HepG2 (cell line): ENCODE results near the gene THAP3. TPM values are rescaled to one million over a fixed set of nuclear protein-coding genes. Genes with fewer than 3 reads are reported as not detected.

ENCODE experiments used
- FIP1L1 ChIP-seq: fragments of 200-400 bp; formaldehyde crosslinking; IDR thresholded peaks from 2 replicates; pipeline ENCODE4 v1.6.1; 2018; ENCODE audit warnings: low read depth, mild to moderate bottlenecking, low read length, moderate library complexity, borderline replicate concordance; ENCODE audit not compliant: insufficient read depth
- JDP2 ChIP-seq: sonication (generic); formaldehyde crosslinking; IDR thresholded peaks from 2 replicates; pipeline ENCODE4 v1.8.1; 2022; ENCODE audit warnings: missing genetic modification reagents, borderline replicate concordance
- MED8 ChIP-seq: sonication (generic); formaldehyde crosslinking; IDR thresholded peaks from 2 replicates; pipeline ENCODE4 v1.8.1; 2023; ENCODE audit warnings: mild to moderate bottlenecking, missing genetic modification reagents; ENCODE audit not compliant: insufficient replicate concordance
- ZBTB8A ChIP-seq: sonication (generic); formaldehyde crosslinking; IDR thresholded peaks from 2 replicates; pipeline ENCODE4 v1.4.0; 2020; ENCODE audit warnings: mild to moderate bottlenecking, low read depth, missing genetic modification reagents, borderline replicate concordance
- ZFP36L1 ChIP-seq: sonication (generic); formaldehyde crosslinking; IDR thresholded peaks from 2 replicates; pipeline ENCODE4 v1.8.0; 2022; ENCODE audit warnings: mild to moderate bottlenecking, missing genetic modification reagents, moderate library complexity
- ZNF224 ChIP-seq: sonication (generic); formaldehyde crosslinking; IDR thresholded peaks from 2 replicates; pipeline ENCODE4 v1.5.0; 2020; ENCODE audit warnings: mild to moderate bottlenecking, missing genetic modification reagents
- ZNF484 ChIP-seq: sonication (generic); formaldehyde crosslinking; IDR thresholded peaks from 2 replicates; pipeline ENCODE4 v1.5.1; 2020; ENCODE audit warnings: mild to moderate bottlenecking, low read depth, missing genetic modification reagents, borderline replicate concordance
- ZNF709 ChIP-seq: sonication (generic); formaldehyde crosslinking; IDR thresholded peaks from 2 replicates; pipeline ENCODE4 v1.5.0; 2020; ENCODE audit warnings: mild to moderate bottlenecking, missing genetic modification reagents
- ZNF737 ChIP-seq: sonication (generic); formaldehyde crosslinking; IDR thresholded peaks from 2 replicates; pipeline ENCODE4 v1.5.0; 2020; ENCODE audit warnings: missing genetic modification reagents, mild to moderate bottlenecking, borderline replicate concordance
- ZNF773 ChIP-seq: sonication (generic); formaldehyde crosslinking; IDR thresholded peaks from 2 replicates; pipeline ENCODE4 v1.4.0; 2020; ENCODE audit warnings: missing genetic modification reagents, borderline replicate concordance
- polyA plus RNA-seq, 8 experiments: library from polyadenylated mRNA; depleted of rRNA in 3 of 8; stranded (reverse) in 7 of 8; unstranded in 1 of 8; fragments of >200 nt; fragmentation: Illumina TruSeq in 4 of 8; extraction: Trizol in 4 of 8; gene quantifications; 2 replicates each; pipeline versions ENCODE4 v1.2.1 to v1.2.3, GENCODE V29; 2011 to 2016; ENCODE audit warnings: low read depth in 4 of 8, missing spikeins in 1 of 8, mixed read lengths in 1 of 8; ENCODE audit not compliant: insufficient read depth in 1 of 8
- total RNA-seq, 5 experiments: library from RNA; depleted of rRNA; stranded (reverse); fragments of >200 nt; fragmentation: Illumina TruSeq; extraction: Trizol; gene quantifications; 2 replicates each; pipeline ENCODE4 v1.2.3, GENCODE V29; 2016; ENCODE audit warnings: low read depth in 1 of 5
- TF ChIP-seq, protein P1 (sequence below): sonication (generic); formaldehyde crosslinking; IDR thresholded peaks from 2 replicates; pipeline ENCODE4 v1.4.0; 2020; ENCODE audit warnings: mild to moderate bottlenecking, missing genetic modification reagents, borderline replicate concordance
- TF ChIP-seq, protein P2 (sequence below): sonication (generic); formaldehyde crosslinking; IDR thresholded peaks from 2 replicates; pipeline ENCODE4 v1.4.0; 2020; ENCODE audit warnings: missing genetic modification reagents
- TF ChIP-seq, protein P3 (sequence below): sonication (generic); formaldehyde crosslinking; IDR thresholded peaks from 2 replicates; pipeline ENCODE4 v1.9.0; 2022; ENCODE audit warnings: low read depth, missing genetic modification reagents
- TF ChIP-seq, protein P4 (sequence below), 2 experiments: IDR thresholded peaks; 2 replicates each; pipeline ENCODE4 v1.6.1; 2011 to 2012; ENCODE audit warnings: low read length in 2 of 2, borderline replicate concordance in 1 of 2, low read depth in 1 of 2, mild to moderate bottlenecking in 1 of 2, moderate library complexity in 1 of 2

THAP3 gene
- total and polyA plus RNA-seq, 2 of the 13 experiments (the other 11 are each of a cell fraction or from before 2014, with no cell fraction given): 10.3 to 14.9 TPM

DNA sequence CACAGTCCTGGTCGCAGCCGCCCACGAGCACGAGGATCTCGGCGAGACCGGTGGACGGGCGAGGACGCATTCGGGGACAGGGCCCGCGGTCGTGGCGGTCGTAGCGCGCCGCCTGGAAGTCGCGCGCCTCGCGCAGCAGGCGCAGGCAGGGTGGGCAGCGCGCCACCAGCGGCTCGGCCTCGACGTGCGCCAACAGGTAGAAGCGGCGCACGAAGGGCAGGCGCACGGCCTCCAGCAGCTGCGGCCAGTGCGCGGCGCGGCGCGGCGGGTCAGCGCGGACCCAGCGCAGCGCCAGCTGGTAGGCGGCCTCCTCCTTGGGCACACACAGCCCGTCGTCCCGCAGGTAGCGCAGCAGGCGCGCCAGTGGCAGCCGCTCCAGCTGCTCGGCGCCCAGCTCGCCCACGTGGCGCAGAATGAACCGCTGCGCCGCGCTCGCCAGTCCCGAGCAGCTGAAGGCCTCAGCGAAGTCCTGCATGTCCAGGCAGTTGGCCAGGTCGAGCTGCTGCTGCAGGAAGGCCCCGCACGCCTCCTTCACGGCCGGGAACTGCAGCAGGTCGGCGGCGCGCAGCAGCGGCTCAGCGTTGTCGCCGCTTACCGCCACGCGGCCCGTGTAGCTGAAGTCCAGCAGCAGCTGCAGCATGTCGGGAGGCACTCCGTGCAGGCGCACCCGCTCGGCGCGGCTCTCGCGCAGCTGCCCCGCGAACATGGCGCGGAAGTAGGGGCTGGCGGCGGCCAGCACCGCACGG is 22.6 kb upstream of the THAP3 start (continued):
- TF ChIP-seq, protein P1, sequence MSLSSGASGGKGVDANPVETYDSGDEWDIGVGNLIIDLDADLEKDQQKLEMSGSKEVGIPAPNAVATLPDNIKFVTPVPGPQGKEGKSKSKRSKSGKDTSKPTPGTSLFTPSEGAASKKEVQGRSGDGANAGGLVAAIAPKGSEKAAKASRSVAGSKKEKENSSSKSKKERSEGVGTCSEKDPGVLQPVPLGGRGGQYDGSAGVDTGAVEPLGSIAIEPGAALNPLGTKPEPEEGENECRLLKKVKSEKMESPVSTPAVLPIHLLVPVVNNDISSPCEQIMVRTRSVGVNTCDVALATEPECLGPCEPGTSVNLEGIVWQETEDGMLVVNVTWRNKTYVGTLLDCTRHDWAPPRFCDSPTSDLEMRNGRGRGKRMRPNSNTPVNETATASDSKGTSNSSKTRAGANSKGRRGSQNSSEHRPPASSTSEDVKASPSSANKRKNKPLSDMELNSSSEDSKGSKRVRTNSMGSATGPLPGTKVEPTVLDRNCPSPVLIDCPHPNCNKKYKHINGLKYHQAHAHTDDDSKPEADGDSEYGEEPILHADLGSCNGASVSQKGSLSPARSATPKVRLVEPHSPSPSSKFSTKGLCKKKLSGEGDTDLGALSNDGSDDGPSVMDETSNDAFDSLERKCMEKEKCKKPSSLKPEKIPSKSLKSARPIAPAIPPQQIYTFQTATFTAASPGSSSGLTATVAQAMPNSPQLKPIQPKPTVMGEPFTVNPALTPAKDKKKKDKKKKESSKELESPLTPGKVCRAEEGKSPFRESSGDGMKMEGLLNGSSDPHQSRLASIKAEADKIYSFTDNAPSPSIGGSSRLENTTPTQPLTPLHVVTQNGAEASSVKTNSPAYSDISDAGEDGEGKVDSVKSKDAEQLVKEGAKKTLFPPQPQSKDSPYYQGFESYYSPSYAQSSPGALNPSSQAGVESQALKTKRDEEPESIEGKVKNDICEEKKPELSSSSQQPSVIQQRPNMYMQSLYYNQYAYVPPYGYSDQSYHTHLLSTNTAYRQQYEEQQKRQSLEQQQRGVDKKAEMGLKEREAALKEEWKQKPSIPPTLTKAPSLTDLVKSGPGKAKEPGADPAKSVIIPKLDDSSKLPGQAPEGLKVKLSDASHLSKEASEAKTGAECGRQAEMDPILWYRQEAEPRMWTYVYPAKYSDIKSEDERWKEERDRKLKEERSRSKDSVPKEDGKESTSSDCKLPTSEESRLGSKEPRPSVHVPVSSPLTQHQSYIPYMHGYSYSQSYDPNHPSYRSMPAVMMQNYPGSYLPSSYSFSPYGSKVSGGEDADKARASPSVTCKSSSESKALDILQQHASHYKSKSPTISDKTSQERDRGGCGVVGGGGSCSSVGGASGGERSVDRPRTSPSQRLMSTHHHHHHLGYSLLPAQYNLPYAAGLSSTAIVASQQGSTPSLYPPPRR (CRISPR knock-in tag): no peak
- TF ChIP-seq ZNF737 (CRISPR knock-in tag): no peak
- no peak for TF ChIP-seq ZNF484 (CRISPR knock-in tag)
- no peak for TF ChIP-seq ZFP36L1
- no peak for TF ChIP-seq ZBTB8A (CRISPR knock-in tag)
- TF ChIP-seq, protein P2, sequence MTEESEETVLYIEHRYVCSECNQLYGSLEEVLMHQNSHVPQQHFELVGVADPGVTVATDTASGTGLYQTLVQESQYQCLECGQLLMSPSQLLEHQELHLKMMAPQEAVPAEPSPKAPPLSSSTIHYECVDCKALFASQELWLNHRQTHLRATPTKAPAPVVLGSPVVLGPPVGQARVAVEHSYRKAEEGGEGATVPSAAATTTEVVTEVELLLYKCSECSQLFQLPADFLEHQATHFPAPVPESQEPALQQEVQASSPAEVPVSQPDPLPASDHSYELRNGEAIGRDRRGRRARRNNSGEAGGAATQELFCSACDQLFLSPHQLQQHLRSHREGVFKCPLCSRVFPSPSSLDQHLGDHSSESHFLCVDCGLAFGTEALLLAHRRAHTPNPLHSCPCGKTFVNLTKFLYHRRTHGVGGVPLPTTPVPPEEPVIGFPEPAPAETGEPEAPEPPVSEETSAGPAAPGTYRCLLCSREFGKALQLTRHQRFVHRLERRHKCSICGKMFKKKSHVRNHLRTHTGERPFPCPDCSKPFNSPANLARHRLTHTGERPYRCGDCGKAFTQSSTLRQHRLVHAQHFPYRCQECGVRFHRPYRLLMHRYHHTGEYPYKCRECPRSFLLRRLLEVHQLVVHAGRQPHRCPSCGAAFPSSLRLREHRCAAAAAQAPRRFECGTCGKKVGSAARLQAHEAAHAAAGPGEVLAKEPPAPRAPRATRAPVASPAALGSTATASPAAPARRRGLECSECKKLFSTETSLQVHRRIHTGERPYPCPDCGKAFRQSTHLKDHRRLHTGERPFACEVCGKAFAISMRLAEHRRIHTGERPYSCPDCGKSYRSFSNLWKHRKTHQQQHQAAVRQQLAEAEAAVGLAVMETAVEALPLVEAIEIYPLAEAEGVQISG: no peak; the same call in 1 of the 2 replicates
- TF ChIP-seq ZNF224 (CRISPR knock-in tag): peak; percentile 20; the same call in 1 of the 2 replicates
- TF ChIP-seq ZNF773 (CRISPR knock-in tag): peak; percentile 56; the same call in 1 of the 2 replicates
- TF ChIP-seq ZNF709 (CRISPR knock-in tag): no peak
- no peak for TF ChIP-seq FIP1L1
- no peak for TF ChIP-seq MED8 (CRISPR knock-in tag)
- TF ChIP-seq, protein P3, sequence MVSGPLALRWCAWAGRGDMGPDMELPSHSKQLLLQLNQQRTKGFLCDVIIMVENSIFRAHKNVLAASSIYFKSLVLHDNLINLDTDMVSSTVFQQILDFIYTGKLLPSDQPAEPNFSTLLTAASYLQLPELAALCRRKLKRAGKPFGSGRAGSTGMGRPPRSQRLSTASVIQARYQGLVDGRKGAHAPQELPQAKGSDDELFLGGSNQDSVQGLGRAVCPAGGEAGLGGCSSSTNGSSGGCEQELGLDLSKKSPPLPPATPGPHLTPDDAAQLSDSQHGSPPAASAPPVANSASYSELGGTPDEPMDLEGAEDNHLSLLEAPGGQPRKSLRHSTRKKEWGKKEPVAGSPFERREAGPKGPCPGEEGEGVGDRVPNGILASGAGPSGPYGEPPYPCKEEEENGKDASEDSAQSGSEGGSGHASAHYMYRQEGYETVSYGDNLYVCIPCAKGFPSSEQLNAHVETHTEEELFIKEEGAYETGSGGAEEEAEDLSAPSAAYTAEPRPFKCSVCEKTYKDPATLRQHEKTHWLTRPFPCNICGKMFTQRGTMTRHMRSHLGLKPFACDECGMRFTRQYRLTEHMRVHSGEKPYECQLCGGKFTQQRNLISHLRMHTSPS: no peak; the same call in 1 of the 2 replicates
- TF ChIP-seq, protein P4, sequence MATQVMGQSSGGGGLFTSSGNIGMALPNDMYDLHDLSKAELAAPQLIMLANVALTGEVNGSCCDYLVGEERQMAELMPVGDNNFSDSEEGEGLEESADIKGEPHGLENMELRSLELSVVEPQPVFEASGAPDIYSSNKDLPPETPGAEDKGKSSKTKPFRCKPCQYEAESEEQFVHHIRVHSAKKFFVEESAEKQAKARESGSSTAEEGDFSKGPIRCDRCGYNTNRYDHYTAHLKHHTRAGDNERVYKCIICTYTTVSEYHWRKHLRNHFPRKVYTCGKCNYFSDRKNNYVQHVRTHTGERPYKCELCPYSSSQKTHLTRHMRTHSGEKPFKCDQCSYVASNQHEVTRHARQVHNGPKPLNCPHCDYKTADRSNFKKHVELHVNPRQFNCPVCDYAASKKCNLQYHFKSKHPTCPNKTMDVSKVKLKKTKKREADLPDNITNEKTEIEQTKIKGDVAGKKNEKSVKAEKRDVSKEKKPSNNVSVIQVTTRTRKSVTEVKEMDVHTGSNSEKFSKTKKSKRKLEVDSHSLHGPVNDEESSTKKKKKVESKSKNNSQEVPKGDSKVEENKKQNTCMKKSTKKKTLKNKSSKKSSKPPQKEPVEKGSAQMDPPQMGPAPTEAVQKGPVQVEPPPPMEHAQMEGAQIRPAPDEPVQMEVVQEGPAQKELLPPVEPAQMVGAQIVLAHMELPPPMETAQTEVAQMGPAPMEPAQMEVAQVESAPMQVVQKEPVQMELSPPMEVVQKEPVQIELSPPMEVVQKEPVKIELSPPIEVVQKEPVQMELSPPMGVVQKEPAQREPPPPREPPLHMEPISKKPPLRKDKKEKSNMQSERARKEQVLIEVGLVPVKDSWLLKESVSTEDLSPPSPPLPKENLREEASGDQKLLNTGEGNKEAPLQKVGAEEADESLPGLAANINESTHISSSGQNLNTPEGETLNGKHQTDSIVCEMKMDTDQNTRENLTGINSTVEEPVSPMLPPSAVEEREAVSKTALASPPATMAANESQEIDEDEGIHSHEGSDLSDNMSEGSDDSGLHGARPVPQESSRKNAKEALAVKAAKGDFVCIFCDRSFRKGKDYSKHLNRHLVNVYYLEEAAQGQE (IDR thresholded peaks at IDR 0.05; ENCODE audit: borderline replicate concordance in 1 of 2, low read depth in 1 of 2, low read length in 2 of 2): no peak
- TF ChIP-seq JDP2: no peak
